Activated CD4-positive, alpha-beta memory T cell treated with anti-CD3 and anti-CD28 coated beads for 36 hours (primary cell): ENCODE data around the gene ARRB1. TPM values are rescaled to one million over a fixed set of nuclear protein-coding genes. Genes with fewer than 3 reads are reported as not detected.
"Not testable (repeated sequence)": the region's sequence is repeated elsewhere in the genome, so short reads cannot be mapped to it uniquely, and the experiment has no call there.

ENCODE experiments used
- CTCF ChIA-PET: fragments of 350-600 bp; sonication (Branson Sonifier 250); formaldehyde crosslinking; loops from one replicate; lab custom pipeline; 2021; ENCODE audit warnings: antibody characterized with exemption, inconsistent platforms; lab: Charles Lee
- POLR2A ChIA-PET: fragments of 350-600 bp; sonication (Branson Sonifier 250); formaldehyde crosslinking; loops from one replicate; lab custom pipeline; 2021; ENCODE audit warnings: antibody characterized with exemption; lab: Charles Lee
- DNase-seq: peaks from one replicate; pipeline ENCODE4 v3.0.0-alpha.2; 2020
- H3K27ac Mint-ChIP-seq: one replicate; pipeline ENCODE4 v1.8.0; 2021; ENCODE audit warnings: mixed read lengths
- H3K27me3 Mint-ChIP-seq: one replicate; pipeline ENCODE4 v1.8.0; 2021; ENCODE audit warnings: mixed read lengths
- H3K36me3 Mint-ChIP-seq: one replicate; pipeline ENCODE4 v1.8.0; 2021; ENCODE audit warnings: mixed read lengths
- H3K4me1 Mint-ChIP-seq: one replicate; pipeline ENCODE4 v1.8.0; 2021; ENCODE audit warnings: low read depth, mixed read lengths
- H3K4me3 Mint-ChIP-seq: one replicate; pipeline ENCODE4 v1.8.0; 2021; ENCODE audit warnings: mild to moderate bottlenecking, mixed read lengths
- H3K9me3 Mint-ChIP-seq: one replicate; pipeline ENCODE4 v1.8.0; 2021; ENCODE audit warnings: mixed read lengths
- intact Hi-C: fragments of 100-400 bp; cut with micrococcal nuclease; formaldehyde crosslinking; loops from one replicate; pipeline ENCODE4 v1.15.1; 2023
- total RNA-seq, 2 experiments: library from RNA; stranded (reverse); gene quantifications; one replicate each; pipeline ENCODE4 v1.2.3, GENCODE V29; 2021

Gene ARRB1
- total RNA-seq, 2 experiments from 2014 or later, result 16.3 to 18.8 TPM

DNA sequence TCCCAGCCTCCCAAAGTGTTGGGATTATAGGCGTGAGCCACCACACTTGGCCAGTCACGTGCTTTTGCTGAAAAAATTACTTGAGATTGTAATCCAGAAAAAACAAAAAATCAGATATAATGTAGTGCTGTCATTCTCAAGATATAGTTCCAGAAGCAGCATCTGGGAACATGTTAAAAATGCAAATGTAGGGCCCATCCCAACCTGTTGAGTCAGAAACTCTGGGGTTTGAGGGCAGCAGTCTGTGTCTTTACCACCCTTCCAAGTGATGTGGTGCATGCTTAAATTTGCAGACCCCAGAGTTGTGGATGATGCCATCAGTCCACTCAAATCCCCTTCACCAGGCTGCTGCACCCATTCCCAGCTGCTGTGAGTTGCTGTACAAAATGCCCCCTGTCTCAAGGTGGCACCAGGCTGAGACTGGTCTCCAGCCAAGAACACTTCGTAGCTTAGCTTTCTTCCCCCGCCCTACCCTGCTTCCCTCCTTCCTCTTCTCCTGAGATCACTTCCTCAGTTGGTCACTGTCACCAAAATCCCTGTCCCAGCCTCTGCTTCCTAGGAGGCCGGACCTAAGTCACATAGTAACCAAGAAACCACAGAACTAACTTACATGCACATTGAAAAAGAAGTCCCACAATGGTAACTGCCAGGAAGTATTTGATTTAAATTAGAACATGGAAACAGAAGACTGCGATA lies 18.2 kb upstream of the ARRB1 start:
- POLR2A ChIA-PET, result no interaction called here
- H3K4me3 Mint-ChIP-seq, result no peak overlapping the region
- intact Hi-C loops, result no loop called here
- CTCF ChIA-PET, result interaction anchor here (0.5 kb wide), 1 partner anchor 41 kb away, joined by 3 read pairs; no protein-coding TSS in a partner anchor
- H3K36me3 Mint-ChIP-seq, result no peaks in the 10 kb centered on the region
- H3K4me1 Mint-ChIP-seq, result peaks cover 2% of the 10 kb centered on the region
- H3K9me3 Mint-ChIP-seq, result peaks cover 3% of the 10 kb centered on the region
- H3K27me3 Mint-ChIP-seq, result no peaks in the 10 kb centered on the region
- no peak overlapping the region for H3K27ac Mint-ChIP-seq
- no peak for DNase-seq

DNA sequence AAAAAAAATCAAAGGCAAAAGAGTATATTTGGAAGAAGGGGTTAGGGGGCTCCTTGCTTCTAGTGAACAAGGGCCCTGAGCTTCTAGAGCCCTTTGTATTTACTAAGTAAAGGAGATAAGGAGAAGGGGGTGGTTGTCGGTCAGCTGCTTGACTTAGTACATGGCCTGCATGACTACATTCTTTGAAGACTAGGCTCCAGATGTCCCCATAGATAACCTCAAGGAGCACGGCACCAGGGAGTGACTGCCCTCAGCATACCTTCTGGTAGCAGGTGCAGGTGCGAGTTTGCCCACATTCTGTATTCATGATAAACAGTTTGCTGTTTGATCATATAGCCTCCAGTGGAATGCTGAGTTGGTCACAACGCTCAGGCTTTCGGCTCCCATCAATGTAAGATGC lies 15.4 kb upstream of the ARRB1 start:
- H3K9me3 Mint-ChIP-seq, H3K36me3 Mint-ChIP-seq, intact Hi-C loops, CTCF ChIA-PET, H3K4me1 Mint-ChIP-seq, H3K27ac Mint-ChIP-seq, DNase-seq, H3K27me3 Mint-ChIP-seq, POLR2A ChIA-PET, H3K4me3 Mint-ChIP-seq: not testable (repeated sequence)

DNA sequence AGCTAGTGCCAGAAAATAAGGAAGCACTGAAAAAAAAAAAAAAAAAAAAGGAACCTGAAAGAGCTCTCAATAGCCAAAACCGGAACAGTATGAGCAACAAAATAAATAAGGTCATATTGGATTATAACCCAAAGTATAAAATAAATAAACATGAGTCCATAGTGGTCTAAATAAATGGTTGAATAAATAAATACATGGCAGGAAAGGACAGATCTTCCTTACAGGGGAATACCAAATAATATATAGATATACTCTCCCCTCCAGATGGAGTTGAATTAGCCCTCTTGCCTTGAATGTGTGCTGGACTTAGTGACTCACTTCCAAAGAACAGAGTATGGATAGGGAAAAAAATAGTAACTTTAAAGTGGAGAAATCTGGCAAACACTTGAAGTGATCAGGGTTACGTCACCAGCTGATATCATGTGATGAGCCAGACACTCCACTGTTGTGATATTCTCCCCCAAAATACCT lies 14.3 kb upstream of the ARRB1 start:
- ChIA-PET CTCF (no interaction called here), POLR2A (no interaction called here)
- intact Hi-C loops, result no loop called here
- H3K36me3 Mint-ChIP-seq, result no peaks in the 10 kb centered on the region
- no peak overlapping the region for H3K4me3 Mint-ChIP-seq
- H3K27ac Mint-ChIP-seq, result no peak overlapping the region
- H3K9me3 Mint-ChIP-seq, result peaks cover 3% of the 10 kb centered on the region
- no peak for DNase-seq
- peaks cover 1% of the 10 kb centered on the region for H3K27me3 Mint-ChIP-seq
- H3K4me1 Mint-ChIP-seq, result peaks cover 2% of the 10 kb centered on the region

DNA sequence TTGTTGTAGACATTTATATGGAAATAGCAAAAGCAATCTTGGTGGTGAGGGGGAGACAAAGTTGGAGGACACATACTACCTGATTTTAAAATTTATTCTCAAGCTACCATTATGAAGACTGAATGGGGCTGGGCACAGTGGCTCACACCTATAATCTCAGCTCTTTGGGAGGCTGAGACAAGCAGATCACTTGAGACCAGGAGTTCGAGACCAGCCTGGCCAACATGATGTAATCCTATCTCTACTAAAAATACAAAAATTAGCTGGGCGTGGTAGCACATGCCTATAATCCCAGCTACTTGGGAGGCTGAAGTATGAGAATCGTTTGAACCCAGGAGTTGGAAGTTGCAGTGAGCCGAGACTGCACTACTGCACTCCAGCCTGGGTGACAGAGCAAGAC lies 10.8 kb upstream of the ARRB1 start:
- intact Hi-C loops, H3K27ac Mint-ChIP-seq, H3K4me1 Mint-ChIP-seq, H3K36me3 Mint-ChIP-seq, H3K4me3 Mint-ChIP-seq, H3K9me3 Mint-ChIP-seq, DNase-seq, H3K27me3 Mint-ChIP-seq: not testable (repeated sequence)
- ChIA-PET POLR2A (interaction anchor here (0.7 kb wide), 1 partner anchor 378 kb away, joined by 5 read pairs; no protein-coding TSS in a partner anchor), CTCF (interaction anchor here (1.5 to 3.1 kb wide), 3 partner anchors 23 to 82 kb away, joined by 3 to 18 read pairs (median 12); no protein-coding TSS in a partner anchor)

DNA sequence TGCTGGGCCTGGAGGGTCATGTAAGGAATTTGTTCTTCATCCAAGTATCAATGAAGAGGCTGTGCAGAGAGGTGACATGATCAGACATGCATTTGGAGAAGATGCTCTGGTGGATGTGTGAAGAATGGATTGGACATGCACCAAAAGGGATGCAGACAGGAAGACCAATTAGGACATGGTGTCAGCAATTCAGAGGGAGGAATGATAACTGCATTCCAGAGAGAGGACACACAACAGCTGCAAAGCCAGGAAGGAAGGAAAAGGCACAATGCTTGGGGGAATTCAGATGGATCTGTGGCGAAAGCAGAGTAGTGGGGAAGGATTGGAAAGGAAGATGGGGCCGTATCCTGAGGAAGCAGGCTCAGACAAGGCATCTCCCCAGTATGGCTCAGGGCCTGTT lies 5.2 kb upstream of the ARRB1 start:
- ChIA-PET CTCF (interaction anchor here (0.6 to 2.8 kb wide), 4 partner anchors 15 to 77 kb away, joined by 3 to 15 read pairs (median 4); no protein-coding TSS in a partner anchor), POLR2A (interaction anchor here (0.6 kb wide), 1 partner anchor 199 kb away, joined by 3 read pairs; no protein-coding TSS in a partner anchor)
- H3K9me3 Mint-ChIP-seq, result no peaks in the 10 kb centered on the region
- no peaks in the 10 kb centered on the region for H3K36me3 Mint-ChIP-seq
- H3K4me1 Mint-ChIP-seq, result peaks cover 10% of the 10 kb centered on the region
- intact Hi-C loops, result no loop called here
- no peak overlapping the region for H3K4me3 Mint-ChIP-seq
- H3K27me3 Mint-ChIP-seq, result no peaks in the 10 kb centered on the region
- no peak overlapping the region for H3K27ac Mint-ChIP-seq
- DNase-seq, result no peak

DNA sequence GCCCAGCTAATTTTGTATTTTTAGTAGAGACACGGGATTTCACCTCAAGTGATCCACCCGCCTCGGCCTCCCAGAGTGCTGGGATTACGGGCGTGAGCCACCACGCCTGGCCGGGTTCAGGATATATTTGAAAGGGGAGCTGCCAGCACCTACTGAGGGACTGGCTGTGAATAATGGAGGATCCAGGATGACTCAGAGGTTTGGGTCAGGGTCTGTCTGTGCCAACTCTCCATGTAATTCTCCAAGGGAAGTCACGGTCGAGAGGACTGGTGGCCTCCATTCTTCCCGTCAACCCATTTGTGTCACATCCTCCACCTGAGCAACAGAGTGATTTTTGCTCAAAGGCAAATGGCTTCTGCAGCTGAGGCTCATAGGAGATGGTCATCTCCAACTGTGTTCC lies 3.6 kb upstream of the ARRB1 start:
- POLR2A ChIA-PET, result no interaction called here
- intact Hi-C loops, result no loop called here
- DNase-seq, result no peak
- Mint-ChIP-seq H3K4me1 (peaks cover 19% of the 10 kb centered on the region), H3K27ac (no peak overlapping the region), H3K9me3 (no peaks in the 10 kb centered on the region), H3K27me3 (no peaks in the 10 kb centered on the region), H3K36me3 (no peaks in the 10 kb centered on the region), H3K4me3 (no peak overlapping the region)
- CTCF ChIA-PET, result interaction anchor here (0.6 to 2.8 kb wide), 5 partner anchors 27 to 1091 kb away, joined by 3 to 15 read pairs (median 4); no protein-coding TSS in a partner anchor

DNA sequence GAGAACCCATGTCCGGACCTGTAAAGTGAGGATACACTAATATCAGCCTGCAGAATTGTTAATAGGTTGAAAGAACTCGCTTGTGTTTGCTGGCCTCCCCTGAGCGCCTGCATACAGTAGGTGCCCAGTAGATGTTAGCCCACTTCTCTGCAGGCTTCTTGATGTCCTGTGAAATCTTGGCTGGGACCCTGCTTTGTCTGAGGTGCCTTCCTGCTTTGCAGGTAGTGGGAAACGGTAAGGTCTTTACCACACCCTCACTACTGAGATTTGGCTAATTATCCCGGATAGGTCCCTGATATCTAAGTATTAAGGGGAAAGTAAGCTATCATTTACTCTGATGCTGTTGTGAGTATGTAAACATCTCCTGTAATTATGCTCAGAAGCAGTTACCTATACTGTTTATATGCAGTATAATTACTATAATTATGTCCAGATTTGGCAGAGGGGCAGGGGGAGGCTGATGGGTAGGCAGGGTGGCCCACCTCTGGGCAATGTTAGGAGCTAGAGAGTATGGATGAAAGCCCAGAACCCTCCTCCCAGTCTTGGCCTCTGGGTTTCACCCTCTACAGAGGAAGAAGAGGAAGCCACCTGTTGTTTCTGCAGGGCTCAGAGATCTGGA lies 1.2 kb upstream of the ARRB1 start:
- no peaks in the 10 kb centered on the region for H3K27me3 Mint-ChIP-seq
- H3K36me3 Mint-ChIP-seq, result no peaks in the 10 kb centered on the region
- H3K27ac Mint-ChIP-seq, result peak overlapping the region; percentile 81
- H3K4me1 Mint-ChIP-seq, result peaks cover 29% of the 10 kb centered on the region
- DNase-seq, result no peak
- CTCF ChIA-PET, result interaction anchor here (0.6 to 3.2 kb wide), 9 partner anchors 10 to 111 kb away, joined by 3 to 12 read pairs (median 4); no protein-coding TSS in a partner anchor
- peak overlapping the region; percentile 82 for H3K4me3 Mint-ChIP-seq
- no peaks in the 10 kb centered on the region for H3K9me3 Mint-ChIP-seq
- POLR2A ChIA-PET, result interaction anchor here (0.8 kb wide), 1 partner anchor 27 kb away, joined by 6 read pairs; no protein-coding TSS in a partner anchor
- intact Hi-C loops, result loop anchor here (2.0 kb wide), 1 partner anchor 404 kb away; the partner anchor contains the start of genes SPCS2 and XRRA1

DNA sequence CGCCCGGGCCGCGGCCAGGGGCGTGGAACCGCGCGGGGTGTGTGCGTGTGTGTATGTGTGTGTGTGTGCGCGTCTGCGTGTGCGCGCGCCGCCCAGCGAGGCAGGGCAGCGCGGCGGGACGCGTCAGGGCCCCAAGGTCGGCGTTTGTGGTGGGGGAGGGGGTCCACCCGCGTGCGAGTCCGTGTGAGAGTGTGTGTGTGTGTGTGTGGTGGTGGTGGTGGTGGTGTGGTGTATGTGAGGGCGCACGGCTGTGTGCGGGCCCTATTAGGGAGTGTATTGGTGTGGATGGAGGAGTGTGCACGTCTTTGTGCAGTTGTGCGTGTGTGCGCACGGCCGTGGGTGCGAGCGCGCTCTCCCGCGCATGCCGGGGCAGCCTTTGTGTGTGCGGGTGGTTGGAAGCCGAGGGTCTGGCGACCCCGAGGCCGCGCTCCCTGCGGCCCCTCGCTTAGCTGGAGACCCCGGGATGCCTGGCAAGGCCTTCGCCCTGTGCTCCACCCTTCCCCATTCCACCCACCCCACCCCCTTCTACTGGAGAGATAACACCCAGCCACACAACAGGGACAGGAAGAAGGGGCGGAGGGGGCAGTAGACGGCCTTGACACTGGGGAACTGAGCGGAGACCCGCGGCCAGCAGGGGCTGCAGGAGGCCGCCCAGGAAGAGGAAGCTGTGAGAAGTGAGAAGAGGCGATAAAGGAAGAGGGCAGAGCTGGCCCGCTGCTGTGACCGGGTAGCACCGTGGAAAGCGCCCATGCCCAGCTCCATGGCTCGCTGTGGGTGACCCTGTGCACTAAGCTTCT lies 528 bp upstream of the ARRB1 start:
- Mint-ChIP-seq H3K27ac (peak overlapping the region; percentile 81), H3K27me3 (no peaks in the 10 kb centered on the region), H3K4me1 (peaks cover 33% of the 10 kb centered on the region), H3K4me3 (peak overlapping the region; percentile 82), H3K36me3 (no peaks in the 10 kb centered on the region), H3K9me3 (no peaks in the 10 kb centered on the region)
- intact Hi-C loops, result loop anchor here (2.0 kb wide), 1 partner anchor 403 kb away; the partner anchor contains the start of genes SPCS2 and XRRA1
- CTCF ChIA-PET, result interaction anchor here (0.8 to 3.2 kb wide), 9 partner anchors 10 to 110 kb away, joined by 3 to 12 read pairs (median 4); no protein-coding TSS in a partner anchor
- POLR2A ChIA-PET, result interaction anchor here (0.5 to 1.6 kb wide), 4 partner anchors 11 to 48 kb away, joined by 3 to 8 read pairs (median 5); partner anchors contain the start of gene RPS3
- peak; percentile 65 for DNase-seq

DNA sequence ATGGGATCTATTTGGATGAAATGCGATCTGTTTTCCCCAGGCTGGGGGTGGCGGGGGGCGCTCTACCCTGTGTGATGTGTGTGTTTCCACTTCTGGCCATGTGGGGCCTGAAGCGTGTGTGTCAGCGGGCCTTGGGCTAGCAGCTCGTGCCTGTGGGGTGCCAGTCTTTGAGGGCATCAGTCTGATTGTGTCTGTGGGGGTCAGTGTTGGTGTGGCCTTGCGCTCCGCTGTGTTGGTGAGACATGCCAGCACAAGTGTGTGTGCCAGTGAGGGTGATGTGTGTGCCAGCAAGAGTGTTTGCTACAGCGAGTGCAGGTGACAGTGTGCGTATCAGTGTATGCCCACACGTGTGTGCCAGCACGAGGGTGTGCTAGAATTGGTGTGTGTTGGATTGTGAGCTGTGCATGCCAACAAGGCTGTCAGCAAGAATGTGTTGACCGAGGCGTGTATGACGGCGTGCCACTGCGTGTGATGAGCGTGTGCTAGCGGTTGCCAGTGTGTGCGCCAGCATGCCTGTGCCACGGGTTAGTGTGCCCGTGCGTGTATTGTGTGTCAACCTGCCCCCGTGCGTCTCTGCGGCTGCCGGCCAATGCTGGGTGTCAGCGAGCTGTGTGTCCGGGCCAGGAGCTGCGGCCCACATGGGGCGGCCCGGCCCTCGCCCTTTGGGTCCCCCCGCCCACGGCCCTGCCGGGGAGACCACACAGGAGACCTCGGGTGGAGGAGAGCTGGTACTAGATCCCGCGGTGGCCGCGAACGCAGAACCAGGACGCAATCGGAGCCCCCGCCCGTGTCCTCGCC lies 519 bp downstream of the ARRB1 start:
- ChIA-PET POLR2A (interaction anchor here (0.5 to 1.6 kb wide), 4 partner anchors 10 to 175 kb away, joined by 3 to 8 read pairs (median 4); partner anchors contain the start of genes GDPD5 and RPS3), CTCF (interaction anchor here (1.0 to 3.2 kb wide), 2 partner anchors 36 to 71 kb away, joined by 5 to 12 read pairs; no protein-coding TSS in a partner anchor)
- H3K36me3 Mint-ChIP-seq, result no peaks in the 10 kb centered on the region
- no peaks in the 10 kb centered on the region for H3K27me3 Mint-ChIP-seq
- H3K4me1 Mint-ChIP-seq, result peaks cover 42% of the 10 kb centered on the region
- no peaks in the 10 kb centered on the region for H3K9me3 Mint-ChIP-seq
- H3K27ac Mint-ChIP-seq, result peak overlapping the region; percentile 68
- intact Hi-C loops, result no loop called here
- peak overlapping the region; percentile 77 for H3K4me3 Mint-ChIP-seq
- DNase-seq, result peak; percentile 56

DNA sequence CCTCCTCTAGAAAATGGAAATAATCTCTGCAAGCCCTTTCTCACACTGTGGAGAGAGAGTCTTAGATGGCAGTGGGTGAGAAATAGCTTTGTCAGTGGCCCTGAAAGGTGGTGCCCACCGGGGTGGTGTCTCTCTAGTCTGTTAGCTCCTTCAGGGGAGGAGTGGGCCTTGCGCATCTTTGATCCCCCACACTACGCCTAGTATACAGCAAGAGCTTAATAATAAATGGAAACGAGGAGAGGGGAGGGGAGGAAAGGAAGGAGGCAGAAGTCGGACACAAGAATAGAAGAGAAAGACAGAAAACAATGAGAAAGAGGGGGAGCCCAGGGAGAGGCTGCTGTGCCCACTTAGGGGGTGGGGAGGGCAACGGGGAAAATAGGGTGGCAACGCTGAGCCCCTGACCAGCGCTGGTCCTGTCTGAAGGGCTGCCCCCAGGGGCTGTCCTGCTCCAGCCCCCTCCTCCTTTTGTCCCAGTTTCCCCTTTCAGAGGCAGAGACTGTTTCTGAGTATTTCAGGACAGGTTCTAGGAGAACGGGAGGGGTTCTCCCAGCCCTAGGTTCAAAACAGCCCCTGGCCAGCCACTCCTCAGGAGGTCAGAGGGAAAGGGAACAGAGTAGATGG lies 1.2 kb downstream of the ARRB1 start:
- Mint-ChIP-seq H3K36me3 (no peaks in the 10 kb centered on the region), H3K4me1 (peaks cover 46% of the 10 kb centered on the region), H3K27ac (peak overlapping the region; percentile 68), H3K9me3 (no peaks in the 10 kb centered on the region), H3K27me3 (no peaks in the 10 kb centered on the region), H3K4me3 (peak overlapping the region; percentile 77)
- intact Hi-C loops, result no loop called here
- POLR2A ChIA-PET, result interaction anchor here (1.2 to 1.6 kb wide), 3 partner anchors 20 to 175 kb away, joined by 3 to 8 read pairs (median 4); partner anchors contain the start of genes GDPD5 and RPS3
- no peak for DNase-seq
- CTCF ChIA-PET, result interaction anchor here (0.7 to 3.2 kb wide), 3 partner anchors 10 to 70 kb away, joined by 3 to 12 read pairs (median 4); no protein-coding TSS in a partner anchor
